ENCODE results near the gene PCID2.

PCID2 gene

DNA sequence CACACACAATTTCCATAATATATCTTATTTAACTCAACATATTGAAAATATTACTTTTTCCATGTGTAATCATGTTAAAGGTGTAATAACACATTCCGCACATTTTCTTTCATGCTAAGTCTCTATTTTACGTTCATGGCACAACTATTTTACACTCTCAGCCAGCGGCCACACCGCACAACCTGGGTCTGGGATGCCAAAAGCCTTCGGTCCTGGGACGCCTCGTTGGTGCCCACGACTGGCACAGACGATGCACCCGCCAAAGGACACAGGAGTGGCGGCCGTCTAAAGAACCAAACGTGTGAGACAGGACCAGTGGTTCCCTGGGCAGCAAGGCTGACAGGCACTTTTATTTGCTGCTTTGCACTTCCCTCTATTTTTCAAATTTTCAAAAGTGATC is 60.1 kb downstream of the PCID2 start:
- no peak for DNase-seq

DNA sequence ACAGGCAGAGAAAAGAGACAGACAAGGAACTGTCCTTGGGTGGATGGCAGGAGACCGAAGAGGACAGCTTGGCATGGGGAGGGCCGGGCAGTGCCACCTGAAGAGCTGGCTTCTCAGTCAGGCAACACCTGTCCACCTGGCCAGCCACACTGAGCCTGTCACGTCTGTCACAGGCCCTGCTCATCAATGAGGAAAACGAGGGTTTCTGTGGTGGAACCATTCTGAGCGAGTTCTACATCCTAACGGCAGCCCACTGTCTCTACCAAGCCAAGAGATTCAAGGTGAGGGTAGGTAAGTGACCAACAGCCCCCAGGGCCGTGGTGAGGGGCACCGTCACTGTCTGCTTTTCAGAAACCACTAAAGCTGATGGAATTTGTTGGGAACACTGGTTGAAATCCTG is 61.3 kb downstream of the PCID2 start:
- no peak for DNase-seq

DNA sequence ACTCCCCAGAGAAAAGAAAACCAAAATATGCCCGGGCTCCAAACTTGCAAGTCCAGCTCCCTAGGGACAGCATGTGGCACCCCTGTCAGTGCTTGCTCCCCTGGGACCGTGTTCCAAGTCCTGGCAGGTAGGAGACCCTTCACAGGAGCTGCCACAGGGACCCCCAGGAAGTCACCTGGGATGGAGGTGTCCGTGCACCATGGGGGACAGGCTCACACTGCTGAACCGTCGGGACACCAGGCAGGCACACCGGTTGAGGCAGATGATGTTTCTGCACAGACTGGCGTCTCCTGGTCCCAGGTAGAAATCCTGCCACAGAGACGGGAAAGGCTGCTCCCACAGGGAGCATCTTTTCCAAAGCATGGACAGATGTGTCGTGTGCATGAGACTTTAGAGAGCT is 61.7 kb downstream of the PCID2 start:
- DNase-seq = no peak

DNA sequence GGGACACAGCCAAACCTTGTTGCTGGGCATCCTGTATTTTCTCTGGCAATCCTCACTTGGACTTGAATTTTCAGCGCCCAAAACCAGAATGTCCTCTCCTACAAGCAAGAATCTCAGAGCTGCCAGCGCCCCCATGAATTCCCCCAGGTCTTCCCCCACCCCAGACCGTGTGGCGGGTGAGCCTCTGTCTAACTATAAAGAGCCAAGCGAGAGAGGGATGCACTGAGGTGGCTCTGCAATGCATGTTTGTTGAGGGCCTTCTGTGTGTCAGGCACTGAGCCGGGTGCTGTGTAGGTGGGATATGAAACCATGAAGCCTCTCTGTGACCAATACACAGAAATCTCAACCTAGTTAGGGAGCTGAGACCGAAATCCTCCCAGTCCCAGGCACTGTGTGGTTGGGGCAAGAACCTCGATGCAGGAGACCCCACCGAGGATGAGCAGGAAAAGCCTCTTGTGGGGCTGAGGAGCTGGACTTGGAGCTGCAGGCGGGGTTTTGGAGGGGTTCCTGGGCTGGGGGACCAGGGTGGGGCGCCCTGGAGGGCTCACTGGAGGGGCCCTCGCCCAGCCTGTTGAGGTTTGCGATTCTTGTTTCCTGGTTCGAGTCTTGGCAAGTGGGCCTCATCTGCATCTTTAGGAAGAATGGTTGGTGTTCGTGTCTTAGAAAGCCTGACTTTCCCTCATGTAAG is 62.4 kb downstream of the PCID2 start:
- DNase-seq = no peak

DNA sequence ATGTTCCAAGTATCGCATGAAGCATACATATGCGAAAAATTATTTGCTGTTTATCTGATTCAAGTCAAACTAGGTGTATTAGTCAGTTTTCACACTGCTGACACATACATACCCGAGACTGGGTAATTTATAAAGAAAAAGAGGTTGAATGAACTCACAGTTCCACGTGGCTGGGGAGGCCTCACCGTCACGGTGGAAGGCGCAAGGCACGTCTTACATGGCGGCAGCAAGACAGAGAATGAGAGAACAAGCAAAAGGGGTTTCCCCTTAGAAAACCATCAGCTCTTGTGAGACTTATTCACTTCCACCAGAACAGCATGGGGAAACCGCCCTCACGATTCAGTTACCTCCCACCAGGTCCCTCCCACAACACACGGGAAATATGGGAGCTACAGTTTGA is 63.0 kb downstream of the PCID2 start:
- no peak for DNase-seq

DNA sequence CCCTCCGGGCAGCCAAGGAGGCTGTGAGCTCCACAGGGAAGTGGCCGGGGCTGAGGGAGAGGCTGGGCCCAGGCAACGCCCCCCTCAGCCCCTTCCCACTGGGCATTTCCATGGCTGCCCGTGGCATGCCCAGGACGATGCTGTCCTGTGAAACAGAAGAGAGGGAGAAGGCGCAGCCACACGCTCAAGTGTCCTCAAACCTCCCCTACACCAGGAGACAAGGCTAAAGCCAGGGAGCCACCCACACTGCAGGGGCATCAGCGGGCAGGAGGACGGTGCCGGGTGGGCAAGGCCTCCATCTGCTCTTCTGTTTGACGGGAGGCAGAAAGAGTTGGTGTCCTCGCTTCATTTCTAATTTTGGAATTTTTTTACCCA is 64.2 kb downstream of the PCID2 start:
- DNase-seq = no peak

DNA sequence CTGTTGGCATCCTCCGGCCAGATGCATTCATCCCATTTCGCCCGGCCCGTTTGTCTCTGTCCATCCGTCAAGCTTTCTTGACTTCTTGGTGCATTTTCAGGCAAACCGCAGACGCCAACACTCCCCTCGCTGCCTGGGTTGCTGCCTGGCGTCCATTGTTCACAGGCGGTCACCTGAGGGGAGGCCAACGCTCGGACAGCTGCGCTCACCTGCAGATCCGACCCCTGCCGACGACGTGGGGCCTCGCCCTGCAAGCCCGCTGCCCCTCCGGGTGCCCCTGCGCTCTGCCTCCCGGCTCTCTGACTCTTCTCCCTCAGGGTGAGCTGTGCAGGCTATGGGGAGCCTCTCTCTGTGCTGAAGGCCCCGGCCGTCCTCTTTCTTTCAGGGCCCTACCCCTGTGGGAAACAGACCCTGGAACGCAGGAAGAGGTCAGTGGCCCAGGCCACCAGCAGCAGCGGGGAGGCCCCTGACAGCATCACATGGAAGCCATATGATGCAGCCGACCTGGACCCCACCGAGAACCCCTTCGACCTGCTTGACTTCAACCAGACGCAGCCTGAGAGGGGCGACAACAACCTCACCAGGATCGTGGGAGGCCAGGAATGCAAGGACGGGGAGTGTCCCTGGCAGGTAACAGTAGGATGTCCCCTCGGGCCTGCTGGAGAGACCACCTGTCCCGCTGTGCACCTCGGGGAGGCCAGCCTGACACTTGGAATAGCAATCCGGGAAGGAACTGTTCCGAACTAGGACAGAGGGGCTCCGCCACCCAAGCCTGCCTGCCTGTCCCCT is 64.8 kb downstream of the PCID2 start:
- DNase-seq = no peak

DNA sequence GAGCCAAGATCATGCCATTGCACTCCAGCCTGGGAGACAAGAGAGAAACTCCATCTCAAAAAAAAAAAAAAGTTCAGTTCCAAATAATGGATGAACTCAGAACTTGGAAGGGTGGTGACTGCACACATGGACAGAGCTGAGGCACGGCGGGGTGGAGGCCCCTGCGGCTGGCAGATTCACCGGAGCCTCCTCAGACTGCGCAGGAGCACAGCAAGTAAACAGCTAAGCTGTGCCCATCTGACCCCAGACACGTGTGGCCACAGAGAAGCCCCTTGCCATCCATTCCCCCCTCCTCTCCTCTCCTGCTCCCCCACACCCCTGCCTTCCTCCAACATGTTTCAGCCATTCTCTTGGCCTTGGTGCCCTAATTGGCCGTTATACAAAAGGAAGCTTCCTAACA is 65.6 kb downstream of the PCID2 start:
- no peak for DNase-seq

DNA sequence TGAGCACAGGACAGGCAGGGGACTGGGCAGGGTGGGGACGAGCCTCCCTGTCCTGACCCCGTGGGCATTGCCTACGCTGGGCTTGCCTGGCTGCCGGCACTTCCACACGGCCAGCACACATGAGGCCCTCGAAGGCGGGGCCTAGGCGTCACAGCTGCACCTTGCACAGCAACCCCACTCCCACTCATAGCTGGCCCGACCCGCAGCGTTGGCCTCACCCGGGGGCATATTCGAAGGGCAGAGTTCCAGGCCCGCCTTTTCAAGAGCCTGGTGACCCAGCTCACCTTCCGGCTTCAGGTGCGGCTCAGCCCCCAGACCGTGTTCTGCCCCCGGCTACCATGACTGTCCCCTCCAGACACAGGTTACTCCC is 66.9 kb downstream of the PCID2 start:
- DNase-seq = no peak

DNA sequence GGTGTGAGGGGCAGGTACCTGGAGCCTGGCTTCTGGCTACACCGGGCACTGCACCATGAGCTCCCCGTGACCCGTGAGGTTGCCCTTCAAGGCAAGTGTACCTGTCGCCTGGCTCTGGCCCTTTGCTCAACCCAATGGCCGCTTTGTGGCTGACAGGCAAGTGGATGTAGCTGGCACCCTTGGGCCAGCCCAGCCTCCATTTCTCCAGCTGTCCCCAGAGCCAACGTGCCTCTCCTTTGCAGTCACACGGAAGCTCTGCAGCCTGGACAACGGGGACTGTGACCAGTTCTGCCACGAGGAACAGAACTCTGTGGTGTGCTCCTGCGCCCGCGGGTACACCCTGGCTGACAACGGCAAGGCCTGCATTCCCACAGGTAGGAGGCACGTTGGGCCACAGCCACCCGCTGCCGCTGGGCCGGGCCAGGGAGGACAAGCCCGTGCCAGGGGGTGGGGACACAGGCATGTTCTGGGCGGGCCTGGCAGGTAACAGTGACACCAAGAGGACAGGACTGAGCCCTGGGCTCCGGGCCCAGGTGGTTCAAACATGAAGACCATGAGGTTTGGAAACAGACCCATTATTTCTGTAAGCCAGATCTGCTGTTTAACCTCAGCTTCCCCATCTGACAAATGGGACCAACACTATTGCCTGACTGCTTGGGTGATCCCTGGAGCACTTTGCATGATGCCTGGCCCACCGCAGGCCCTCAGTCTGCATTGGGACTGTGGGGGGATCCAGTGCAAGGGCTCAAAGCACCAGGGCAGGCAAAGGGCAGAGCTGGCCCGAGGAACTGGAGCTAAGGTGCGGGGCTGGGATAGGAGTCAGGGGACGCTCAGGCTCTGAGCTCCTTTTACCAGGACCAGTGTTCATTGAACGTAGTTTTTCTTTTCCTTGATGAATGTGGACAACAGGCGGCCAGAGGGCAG is 67.5 kb downstream of the PCID2 start:
- no peak for DNase-seq

DNA sequence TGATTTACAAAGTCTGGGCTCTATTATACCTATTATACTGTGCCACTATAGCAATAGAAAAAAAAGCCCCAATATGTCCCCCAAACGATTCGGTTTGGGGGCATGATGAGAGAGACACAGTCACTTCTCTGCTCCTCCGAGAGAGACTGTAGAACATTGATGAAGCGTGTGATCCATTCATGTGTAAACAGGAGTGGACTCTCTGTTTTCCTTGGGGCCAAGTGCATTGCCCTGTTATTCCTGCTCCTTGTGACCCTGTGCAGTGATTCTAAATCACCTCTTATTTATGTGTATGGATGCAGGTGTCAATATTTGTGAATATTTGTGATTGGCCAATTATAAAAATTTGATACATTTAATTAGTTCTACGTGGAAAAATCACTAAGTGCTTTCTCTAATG is 68.9 kb downstream of the PCID2 start:
- no peak for DNase-seq

DNA sequence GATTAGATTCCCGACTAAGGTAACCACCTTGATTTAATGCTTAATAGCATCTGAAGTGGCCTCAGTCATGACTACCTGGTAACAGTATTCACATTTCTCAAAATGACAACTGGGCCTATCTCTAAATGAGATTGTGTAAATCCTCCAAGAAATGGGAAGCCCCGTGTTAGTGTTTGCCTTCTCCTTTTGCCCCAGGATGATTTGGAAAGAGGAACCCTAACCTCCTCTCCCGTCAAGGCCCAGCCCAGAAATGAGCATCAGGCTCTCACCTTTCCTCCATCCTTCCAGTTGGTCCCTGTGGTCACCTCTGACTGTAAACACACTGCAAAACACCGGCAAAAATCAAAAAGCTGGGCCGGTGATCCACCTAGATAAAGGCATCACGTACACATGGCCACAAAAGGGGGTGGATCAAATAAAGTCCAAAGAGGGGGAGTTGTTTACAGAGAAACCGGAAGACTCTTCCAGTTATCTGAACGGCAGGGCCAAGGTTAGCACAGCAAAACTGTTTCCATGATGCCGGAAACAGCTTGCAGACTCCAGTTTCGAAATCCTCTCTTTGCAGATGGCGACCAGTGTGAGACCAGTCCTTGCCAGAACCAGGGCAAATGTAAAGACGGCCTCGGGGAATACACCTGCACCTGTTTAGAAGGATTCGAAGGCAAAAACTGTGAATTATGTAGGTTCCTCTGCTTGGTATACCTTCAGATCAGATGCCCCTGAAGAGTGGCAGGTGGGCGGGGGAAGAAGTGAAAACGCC is 69.5 kb downstream of the PCID2 start:
- no peak for DNase-seq

DNA sequence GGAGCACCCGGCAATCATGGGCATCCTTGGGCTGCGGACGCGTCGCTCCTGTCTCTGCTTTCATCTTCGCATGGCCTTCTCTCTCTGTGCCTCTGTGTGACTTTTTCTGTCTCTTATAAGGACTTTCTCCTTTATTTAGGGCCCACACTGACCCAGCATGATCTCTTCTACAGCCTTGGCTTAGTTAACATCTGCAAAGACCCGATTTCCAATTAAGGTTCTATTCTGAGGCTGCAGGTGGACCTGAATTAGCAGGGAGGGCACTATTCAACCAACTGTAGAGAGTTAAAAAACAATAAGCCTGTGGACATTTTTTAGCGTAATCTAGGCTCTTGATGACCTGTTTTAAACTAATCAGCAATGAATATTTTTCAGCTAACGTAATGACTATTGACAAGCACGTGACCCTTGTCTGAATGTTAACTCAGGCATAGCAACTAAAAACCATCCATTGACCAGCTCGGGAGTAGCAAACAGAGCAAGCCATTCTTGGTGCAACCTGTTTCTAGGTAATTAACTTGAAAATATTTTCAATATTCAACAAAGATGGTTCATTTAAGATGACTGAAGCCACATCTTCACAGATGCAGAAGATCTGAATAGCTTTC is 70.7 kb downstream of the PCID2 start:
- no peak for DNase-seq

DNA sequence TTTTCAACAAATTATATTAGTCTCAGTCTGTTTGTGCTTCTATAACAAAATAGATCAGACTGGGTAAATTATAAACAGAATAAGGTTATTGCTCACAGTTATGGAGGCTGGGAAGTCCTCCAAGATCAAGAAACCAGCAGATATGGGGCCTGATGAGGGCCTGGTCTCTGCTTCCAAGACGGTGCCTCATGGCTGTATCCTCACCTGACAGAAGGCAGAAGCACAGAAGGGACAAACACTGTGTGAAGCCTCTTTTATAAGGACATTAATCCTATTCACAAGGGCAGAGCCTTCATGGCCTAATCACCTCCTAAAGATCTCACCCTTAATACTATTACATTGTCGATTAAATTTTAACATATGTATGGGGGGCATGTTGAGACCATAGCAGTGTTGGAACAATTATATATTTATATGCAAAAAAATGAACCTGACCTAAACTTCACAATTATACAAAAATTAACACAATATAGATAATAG is 73.1 kb downstream of the PCID2 start:
- no peak for DNase-seq

DNA sequence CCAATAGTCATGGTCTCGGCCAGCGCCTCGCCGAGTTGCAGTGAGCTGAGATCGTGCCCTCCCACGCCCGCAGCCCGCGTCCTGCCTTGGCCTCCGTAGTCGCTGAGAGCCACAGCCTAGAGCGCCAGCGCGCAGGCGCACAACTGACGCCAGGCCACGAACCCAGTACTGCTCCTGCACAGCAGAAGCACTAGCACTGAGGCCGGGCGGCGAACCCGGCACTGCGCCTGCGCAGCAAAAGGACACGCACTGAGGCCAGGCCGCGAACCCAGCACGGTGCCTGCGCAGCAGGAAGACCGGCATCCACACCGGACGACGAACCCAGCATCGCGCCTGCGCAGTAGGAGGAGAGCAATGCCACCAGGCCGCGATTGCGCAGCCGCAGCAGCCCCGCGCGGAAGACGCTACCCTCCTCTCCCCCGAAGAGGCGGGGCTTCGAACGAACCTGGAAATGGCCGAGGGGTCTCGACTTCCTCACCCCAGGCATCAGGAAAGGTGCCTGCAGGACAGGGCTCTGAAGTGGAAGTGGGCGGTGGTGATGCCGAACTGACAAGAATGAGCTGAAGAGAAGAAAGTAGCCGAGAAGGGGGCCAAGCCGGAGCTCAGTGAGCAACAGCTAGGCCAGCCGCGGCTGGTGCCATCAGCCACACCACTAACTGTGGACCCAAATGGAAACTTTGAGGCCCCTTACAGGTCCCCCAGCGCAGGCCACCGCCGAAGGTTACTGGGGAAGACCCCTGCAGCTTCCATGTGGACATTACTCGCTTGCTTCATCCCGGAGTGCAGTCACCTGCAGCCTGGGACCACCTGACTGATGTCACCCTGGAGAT is 78.3 kb downstream of the PCID2 start:
- DNase-seq = no peak

DNA sequence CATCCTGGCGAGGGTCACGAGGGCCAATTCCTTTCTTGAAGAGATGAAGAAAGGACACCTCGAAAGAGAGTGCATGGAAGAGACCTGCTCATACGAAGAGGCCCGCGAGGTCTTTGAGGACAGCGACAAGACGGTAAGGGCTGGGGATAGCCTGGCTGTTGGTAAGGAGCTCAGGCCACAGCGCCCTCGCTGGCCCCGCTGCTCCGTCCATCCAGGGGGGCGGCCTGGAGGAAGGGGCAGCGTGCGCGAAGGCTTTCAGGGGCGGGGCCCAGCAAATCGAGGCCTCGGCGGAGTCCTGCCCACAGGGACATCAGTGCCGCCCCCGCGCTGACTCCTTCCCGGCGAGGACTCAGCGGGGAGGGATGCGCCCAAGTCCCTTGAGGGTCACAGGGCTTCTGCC is 79.0 kb downstream of the PCID2 start:
- DNase-seq = no peak

Data from AML-193 (cell line).